Erythroblast (primary cell): Measurements from ENCODE around the gene L2HGDH.

Source experiments
- GATA1 ChIP-seq: IDR thresholded peaks from 2 replicates; pipeline ENCODE4 v1.6.1; 2011; ENCODE audit warnings: low read depth, mild to moderate bottlenecking, control low read depth, low read length, moderate library complexity
- POLR2A ChIP-seq: IDR thresholded peaks from 2 replicates; pipeline ENCODE4 v1.6.1; 2011; ENCODE audit warnings: mild to moderate bottlenecking, low read length

DNA sequence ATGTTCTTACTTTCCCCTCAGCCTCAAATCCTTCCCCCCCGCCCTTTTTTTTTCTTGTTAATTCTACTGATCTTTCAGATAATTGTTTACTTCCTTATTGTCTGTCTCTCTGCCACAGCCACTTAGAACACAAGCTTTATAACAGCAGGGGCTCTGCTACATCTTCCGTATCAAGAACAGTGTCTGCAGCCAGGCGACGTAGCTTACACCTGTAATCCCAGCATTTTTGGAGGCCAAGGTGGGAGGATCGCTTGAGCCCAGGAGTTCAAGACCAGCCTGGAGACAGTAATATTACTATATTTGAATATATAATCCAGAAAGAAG is 86.1 kb downstream of the L2HGDH start:
- TF ChIP-seq POLR2A (no peak), GATA1 (no peak)
